Measurements from ENCODE around the gene ANTXR1. TPM values are rescaled to one million over a fixed set of nuclear protein-coding genes. Genes with fewer than 3 reads are reported as not detected.

Gene ANTXR1
- total and polyA plus RNA-seq, 2 of the 8 experiments (the other 6 are each of a cell fraction or from before 2014, with no cell fraction given): 15.8 to 44.3 TPM

GRCh38 chr2:69124343-69124742 is 111.4 kb downstream of the ANTXR1 start:
- FAIRE-seq: no peak
- CTCF ChIA-PET (ENCODE audit: partially characterized antibody): interaction anchor here (1.0 to 1.3 kb wide), 3 partner anchors 26 to 182 kb away, joined by 3 read pairs; no protein-coding TSS in a partner anchor
- WGBS, 2 experiments (ENCODE audit: extremely low coverage in 1 of 2, insufficient coverage in 1 of 2, insufficient read length in 1 of 2, insufficient replicate concordance in 2 of 2, low coverage in 1 of 2, low lambda C conversion rate in 2 of 2, missing lambda C conversion rate in 1 of 2): 78% methylated on average over 4 of the region's 4 CpGs; no CpG with 5 or more reads in 1 of the 2 experiments
- TF ChIP-seq SP2 (IDR thresholded peaks at IDR 0.05; ENCODE audit: low read length): no peak
- no peak for TF ChIP-seq SAP30 (IDR thresholded peaks at IDR 0.05; ENCODE audit: insufficient read depth, insufficient replicate concordance, low read length)
- TF ChIP-seq, protein P1, sequence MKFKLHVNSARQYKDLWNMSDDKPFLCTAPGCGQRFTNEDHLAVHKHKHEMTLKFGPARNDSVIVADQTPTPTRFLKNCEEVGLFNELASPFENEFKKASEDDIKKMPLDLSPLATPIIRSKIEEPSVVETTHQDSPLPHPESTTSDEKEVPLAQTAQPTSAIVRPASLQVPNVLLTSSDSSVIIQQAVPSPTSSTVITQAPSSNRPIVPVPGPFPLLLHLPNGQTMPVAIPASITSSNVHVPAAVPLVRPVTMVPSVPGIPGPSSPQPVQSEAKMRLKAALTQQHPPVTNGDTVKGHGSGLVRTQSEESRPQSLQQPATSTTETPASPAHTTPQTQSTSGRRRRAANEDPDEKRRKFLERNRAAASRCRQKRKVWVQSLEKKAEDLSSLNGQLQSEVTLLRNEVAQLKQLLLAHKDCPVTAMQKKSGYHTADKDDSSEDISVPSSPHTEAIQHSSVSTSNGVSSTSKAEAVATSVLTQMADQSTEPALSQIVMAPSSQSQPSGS (IDR thresholded peaks at IDR 0.05; ENCODE audit: low read length): no peak
- no peak for TF ChIP-seq TCF12 (IDR thresholded peaks at IDR 0.05; ENCODE audit: low read depth, low read length)
- TF ChIP-seq SRF (IDR thresholded peaks at IDR 0.05; ENCODE audit: low read depth, low read length): no peak
- TF ChIP-seq SP4 (IDR thresholded peaks at IDR 0.05; ENCODE audit: low read length): no peak
- TF ChIP-seq TAF7 (optimal IDR thresholded peaks at IDR 0.05; ENCODE audit: borderline replicate concordance, low read depth, low read length): no peak
- TF ChIP-seq SP1 (IDR thresholded peaks at IDR 0.05; ENCODE audit: low read depth, low read length): no peak
- no peak for TF ChIP-seq YY1 (IDR thresholded peaks at IDR 0.05; ENCODE audit: low read depth, low read length)
- TF ChIP-seq RXRA (IDR thresholded peaks at IDR 0.05; ENCODE audit: insufficient read depth, low read depth, low read length): no peak
- no peak for TF ChIP-seq JUN (IDR thresholded peaks at IDR 0.05; ENCODE audit: low read depth, low read length)
- TF ChIP-seq EP300 (IDR thresholded peaks at IDR 0.05; ENCODE audit: borderline replicate concordance in 1 of 2, low read depth in 2 of 2, low read length in 2 of 2): no peak

More at GRCh38 chr2:69124343-69124742, 111.4 kb downstream of the ANTXR1 start:
- no peak for DNase-seq (ENCODE audit: low read depth in 1 of 2, low spot score in 2 of 2)
- H2BK15ac ChIP-seq (ENCODE audit: low read length): no peak overlapping the region
- no peak overlapping the region for H3K4me2 ChIP-seq (ENCODE audit: insufficient read depth in 1 of 2, low read depth in 2 of 2, low read length in 2 of 2)
- H3K79me1 ChIP-seq (ENCODE audit: low read depth, low read length): no peaks in the 10 kb centered on the region
- H2BK5ac ChIP-seq (ENCODE audit: low read depth, low read length): no peak overlapping the region
- H3K36me3 ChIP-seq (ENCODE audit: control insufficient read depth in 2 of 4, insufficient read depth in 4 of 4, low read length in 3 of 4): peaks cover 0 to 8% (median 2%) of the 10 kb centered on the region in 4 experiments; a peak in 2 of 8 replicates
- H2AFZ ChIP-seq (ENCODE audit: low read length): no peak overlapping the region
- no peak overlapping the region for H2BK120ac ChIP-seq (replicated peaks; ENCODE audit: low read depth, low read length)
- no peak overlapping the region for H3K9ac ChIP-seq (replicated peaks in 1 of 4; ENCODE audit: extremely low read depth in 1 of 4, low read depth in 3 of 4, low read length in 3 of 4)
- no peak overlapping the region for H3K23ac ChIP-seq (ENCODE audit: insufficient read length)
- no peak overlapping the region for H2AK5ac ChIP-seq (ENCODE audit: low read depth, low read length)
- no peaks in the 10 kb centered on the region for H3K23me2 ChIP-seq (ENCODE audit: low read depth, low read length)
- H4K91ac ChIP-seq (replicated peaks; ENCODE audit: insufficient read length, low read length): no peak overlapping the region
- no peaks in the 10 kb centered on the region for H3K9me3 ChIP-seq (ENCODE audit: insufficient read depth in 2 of 2, low read depth in 1 of 2, low read length in 1 of 2)
- H3K79me2 ChIP-seq (ENCODE audit: control insufficient read depth in 1 of 2, insufficient read depth in 2 of 2, low read length in 2 of 2): no peaks in the 10 kb centered on the region
- no peak overlapping the region for H3K4me3 ChIP-seq (ENCODE audit: extremely low read depth in 1 of 4, insufficient read depth in 2 of 4, low read depth in 3 of 4, low read length in 4 of 4)
- H3K4me1 ChIP-seq (replicated peaks in 1 of 4; ENCODE audit: control insufficient read depth in 3 of 4, insufficient read depth in 4 of 4, low read length in 3 of 4): peaks cover 0 to 5% (median 0%) of the 10 kb centered on the region in 4 experiments; a peak in 1 of 7 replicates
- H3K56ac ChIP-seq (replicated peaks; ENCODE audit: insufficient read length, low read depth, low read length): no peak overlapping the region
- no peak overlapping the region for H3K27ac ChIP-seq (ENCODE audit: low read depth, low read length)
- no peaks in the 10 kb centered on the region; a peak in 1 of 7 replicates for H3K27me3 ChIP-seq (replicated peaks in 1 of 4; ENCODE audit: control insufficient read depth in 3 of 4, extremely low read depth in 1 of 4, insufficient read depth in 3 of 4, low read length in 3 of 4)
- no peak overlapping the region for H3K14ac ChIP-seq (ENCODE audit: insufficient read length)
- no peaks in the 10 kb centered on the region for H4K20me1 ChIP-seq (replicated peaks in 1 of 2; ENCODE audit: control insufficient read depth in 1 of 2, insufficient read depth in 2 of 2, low read length in 2 of 2)
- H2BK12ac ChIP-seq (ENCODE audit: low read depth, low read length): no peak overlapping the region
- POLR2A ChIA-PET (ENCODE audit: partially characterized antibody): no interaction called here
- H4K8ac ChIP-seq (ENCODE audit: extremely low read depth, insufficient read depth, low read length): no peak overlapping the region
- no peak overlapping the region for H3K18ac ChIP-seq (ENCODE audit: extremely low read depth, low read length)
- no peak overlapping the region for H3K4ac ChIP-seq (replicated peaks; ENCODE audit: insufficient read length, low read depth, low read length)
- no peak overlapping the region for H2BK20ac ChIP-seq (ENCODE audit: low read length)
- no peak overlapping the region for H4K5ac ChIP-seq (ENCODE audit: insufficient read length, low read depth, low read length)

Measured in H1 (cell line).